GM12864 (cell line): ENCODE results near the gene SRC.

ENCODE experiments used
- DNase-seq: peaks from one replicate; pipeline ENCODE4 v3.0.0-alpha.2; 2011; ENCODE audit warnings: low read depth
- H3K4me3 ChIP-seq: 2 replicates; pipeline ENCODE4 v1.5.1; 2011; ENCODE audit warnings: mild to moderate bottlenecking, low read depth, low read length, control low read depth
- CTCF ChIP-seq: IDR thresholded peaks from 2 replicates; pipeline ENCODE4 v1.5.1; 2011; ENCODE audit warnings: low read depth, mild to moderate bottlenecking, moderate library complexity, low read length, control low read depth, inconsistent platforms; ENCODE audit errors: missing control alignments

The SRC gene

GRCh38 chr20:37341632-37342031, 4.3 kb upstream of the SRC start:
- no peak for DNase-seq
- TF ChIP-seq CTCF: no peak

GRCh38 chr20:37342231-37343177, 3.4 kb upstream of the SRC start:
- no peak for DNase-seq
- TF ChIP-seq CTCF: peak; percentile 39
- H3K4me3 ChIP-seq: no peak overlapping the region

More at GRCh38 chr20:37341632-37342031, 4.3 kb upstream of the SRC start:
- no peak overlapping the region for H3K4me3 ChIP-seq

- no peak for DNase-seq
- H3K4me3 ChIP-seq: no peak overlapping the region
- TF ChIP-seq CTCF: no peak
Measured at GRCh38 chr20:37343212-37343993, 2.5 kb upstream of the SRC start.

- no peak for TF ChIP-seq CTCF
- DNase-seq: no peak
- no peak overlapping the region for H3K4me3 ChIP-seq
Measured at GRCh38 chr20:37343994-37344355, 2.0 kb upstream of the SRC start.

DNA sequence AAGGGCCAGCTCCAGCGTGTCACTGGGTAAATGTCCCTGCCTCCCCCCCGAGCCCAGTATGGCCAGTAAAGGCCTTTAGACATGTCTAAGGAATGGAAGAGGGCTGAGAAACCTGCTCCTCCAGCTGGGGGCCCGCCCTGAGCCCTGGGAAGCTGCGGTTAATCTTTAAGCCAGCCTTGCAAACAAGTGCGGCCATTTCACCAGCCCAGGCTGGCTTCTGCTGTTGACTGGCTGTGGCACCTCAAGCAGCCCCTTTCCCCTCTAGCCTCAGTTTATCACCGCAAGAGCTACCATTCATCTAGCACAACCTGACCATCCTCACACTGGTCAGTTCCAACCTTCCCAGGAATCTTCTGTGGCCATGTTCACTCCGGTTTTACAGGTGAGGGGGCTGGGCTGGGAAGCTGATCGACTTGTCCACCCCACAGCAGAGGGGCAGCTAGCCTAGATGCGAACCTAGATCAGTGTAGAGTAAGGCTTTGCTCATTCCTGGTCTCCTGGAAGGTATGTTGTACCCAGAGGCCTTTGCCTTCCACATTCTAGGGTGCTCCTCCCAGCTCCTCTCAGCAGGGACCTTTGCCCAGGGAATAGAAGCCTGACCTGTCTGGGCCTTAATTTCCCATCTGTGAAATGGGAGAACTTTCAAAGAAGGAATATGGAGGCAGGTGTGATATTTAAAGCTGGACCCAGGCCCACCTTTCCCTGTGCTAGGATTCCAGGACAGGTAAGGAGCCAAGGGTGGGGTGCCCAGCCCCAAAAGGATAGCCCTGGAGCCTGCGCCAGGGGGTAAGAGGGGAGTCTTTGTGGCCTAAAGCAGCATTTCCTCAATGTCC, 1.2 kb upstream of the SRC start:
- no peak for DNase-seq
- TF ChIP-seq CTCF: no peak
- H3K4me3 ChIP-seq: peak overlapping the region; percentile 57

GRCh38 chr20:37346236-37346534, 245 bp downstream of the SRC start:
- no peak for TF ChIP-seq CTCF
- H3K4me3 ChIP-seq: peak overlapping the region; percentile 57
- DNase-seq: no peak
